OCI-LY3 (cell line): ENCODE results near the gene PSMC3IP.

Experiments used
- H2AFZ ChIP-seq: fragments of 200-600, 300-600 bp; shearing (Covaris generic); 2 replicates; pipeline ENCODE4 v1.6.0; 2014; ENCODE audit warnings: antibody characterized with exemption, low read depth, low read length
- H3K27ac ChIP-seq: fragments of 200-600, 300-600 bp; sonication (generic); 2 replicates; pipeline ENCODE4 v1.5.1; 2014; ENCODE audit warnings: mild to moderate bottlenecking, low read length, moderate library complexity, mixed read lengths
- H3K27me3 ChIP-seq: fragments of 200-600, 300-600 bp; sonication (generic); 2 replicates; pipeline ENCODE4 v1.6.1; 2014; ENCODE audit warnings: low read depth, low read length, mixed read lengths
- H3K36me3 ChIP-seq: fragments of 200-600, 300-600 bp; sonication (generic); replicated peaks from 2 replicates; pipeline ENCODE3; 2014; ENCODE audit warnings: low read depth, low read length, mixed read lengths
- H3K4me1 ChIP-seq: fragments of 300-600, 200-600 bp; sonication (generic); 2 replicates; pipeline ENCODE4 v1.6.1; 2014; ENCODE audit warnings: low read length, mixed read lengths
- H3K4me2 ChIP-seq: fragments of 200-600, 300-600 bp; sonication (generic); 2 replicates; pipeline ENCODE4 v1.6.1; 2014; ENCODE audit warnings: low read length, mixed read lengths
- H3K4me3 ChIP-seq: fragments of 300-600, 200-600 bp; sonication (generic); 2 replicates; pipeline ENCODE4 v1.5.1; 2014; ENCODE audit warnings: antibody characterized with exemption, mild to moderate bottlenecking, low read length, moderate library complexity
- H3K79me2 ChIP-seq: fragments of 300-600, 200-600 bp; shearing (Covaris generic); 2 replicates; pipeline ENCODE4 v1.6.1; 2014; ENCODE audit warnings: mild to moderate bottlenecking, low read length, mixed read lengths
- H3K9ac ChIP-seq: fragments of 300-600, 200-600 bp; shearing (Covaris generic); 2 replicates; pipeline ENCODE4 v1.6.0; 2014; ENCODE audit warnings: mild to moderate bottlenecking, low read length, moderate library complexity
- H3K9me3 ChIP-seq: fragments of 200-600, 300-600 bp; shearing (Covaris generic); 2 replicates; pipeline ENCODE4 v1.6.1; 2014; ENCODE audit warnings: low read length, mixed read lengths; ENCODE audit not compliant: insufficient read depth
- H4K20me1 ChIP-seq: fragments of 200-600, 300-600 bp; sonication (generic); 2 replicates; pipeline ENCODE4 v1.6.1; 2016; ENCODE audit warnings: low read length, mixed read lengths; ENCODE audit not compliant: insufficient read depth
- CTCF ChIP-seq: fragments of 200-600, 300-600 bp; sonication (generic); IDR thresholded peaks from 2 replicates; pipeline ENCODE4 v1.5.1; 2014; ENCODE audit warnings: antibody characterized with exemption, low read length, low read depth
- EZH2phosphoT487 ChIP-seq: fragments of 200-600 bp; shearing (Covaris generic); IDR thresholded peaks from 2 replicates; pipeline ENCODE4 v1.6.1; 2018; ENCODE audit warnings: antibody characterized with exemption, mixed run types, low read depth

The PSMC3IP gene

GRCh38 chr17:42538482-42538881, 39.0 kb downstream of the PSMC3IP start:
- Histone ChIP-seq H3K36me3 (peaks cover 30% of the 10 kb centered on the region), H3K4me3 (no peak overlapping the region), H3K27me3 (no peaks in the 10 kb centered on the region), H4K20me1 (peaks cover 13% of the 10 kb centered on the region; the same call in 1 of the 2 replicates), H3K4me2 (no peak overlapping the region), H2AFZ (no peak overlapping the region), H3K9ac (no peak overlapping the region), H3K27ac (no peak overlapping the region), H3K79me2 (peaks cover 23% of the 10 kb centered on the region), H3K9me3 (no peaks in the 10 kb centered on the region), H3K4me1 (peaks cover 24% of the 10 kb centered on the region)
- TF ChIP-seq EZH2phosphoT487 = no peak
- no peak for TF ChIP-seq CTCF

GRCh38 chr17:42537826-42538451, 39.6 kb downstream of the PSMC3IP start:
- peak overlapping the region; percentile 84; the same call in 1 of the 2 replicates for H3K4me3 ChIP-seq
- H3K36me3 ChIP-seq = peaks cover 27% of the 10 kb centered on the region
- no peak for TF ChIP-seq EZH2phosphoT487
- no peak for TF ChIP-seq CTCF
- no peak overlapping the region for H2AFZ ChIP-seq
- no peaks in the 10 kb centered on the region for H3K27me3 ChIP-seq
- peaks cover 13% of the 10 kb centered on the region; the same call in 1 of the 2 replicates for H4K20me1 ChIP-seq
- peaks cover 23% of the 10 kb centered on the region for H3K79me2 ChIP-seq
- H3K27ac ChIP-seq = no peak overlapping the region
- no peak overlapping the region for H3K9ac ChIP-seq
- H3K4me1 ChIP-seq = peaks cover 24% of the 10 kb centered on the region
- no peaks in the 10 kb centered on the region for H3K9me3 ChIP-seq
- H3K4me2 ChIP-seq = no peak overlapping the region

- peaks cover 26% of the 10 kb centered on the region for H3K36me3 ChIP-seq
- H3K9me3 ChIP-seq = no peaks in the 10 kb centered on the region
- H3K4me3 ChIP-seq = peak overlapping the region; percentile 84
- H3K79me2 ChIP-seq = peaks cover 23% of the 10 kb centered on the region
- H3K4me2 ChIP-seq = peak overlapping the region; percentile 97
- H3K27me3 ChIP-seq = no peaks in the 10 kb centered on the region
- no peak overlapping the region for H2AFZ ChIP-seq
- TF ChIP-seq CTCF (no peak), EZH2phosphoT487 (no peak)
- peaks cover 24% of the 10 kb centered on the region for H3K4me1 ChIP-seq
- peak overlapping the region; percentile 93 for H3K9ac ChIP-seq
- peaks cover 13% of the 10 kb centered on the region; the same call in 1 of the 2 replicates for H4K20me1 ChIP-seq
- peak overlapping the region; percentile 53 for H3K27ac ChIP-seq
Measured at GRCh38 chr17:42537156-42537805, 40.2 kb downstream of the PSMC3IP start.

GRCh38 chr17:42536372-42537155, 41.0 kb downstream of the PSMC3IP start:
- Histone ChIP-seq H2AFZ (no peak overlapping the region), H3K4me3 (peak overlapping the region; percentile 84), H3K4me2 (peak overlapping the region; percentile 97), H4K20me1 (peaks cover 13% of the 10 kb centered on the region; the same call in 1 of the 2 replicates), H3K79me2 (peaks cover 23% of the 10 kb centered on the region), H3K9me3 (no peaks in the 10 kb centered on the region), H3K27me3 (no peaks in the 10 kb centered on the region), H3K36me3 (peaks cover 25% of the 10 kb centered on the region), H3K4me1 (peaks cover 27% of the 10 kb centered on the region), H3K9ac (peak overlapping the region; percentile 93), H3K27ac (peak overlapping the region; percentile 53)
- TF ChIP-seq EZH2phosphoT487 (no peak), CTCF (no peak)
